DOHH2 (cell line): ENCODE results near the gene CAPZB.

Source experiments
- H3F3A ChIP-seq: fragments of 200-600 bp; sonication (generic), shearing (Covaris generic); 2 replicates; pipeline ENCODE4 v1.6.0; 2016; ENCODE audit warnings: antibody characterized with exemption, mild to moderate bottlenecking; ENCODE audit not compliant: control insufficient read depth, insufficient read depth
- H3K27ac ChIP-seq: fragments of 200-600 bp; sonication (generic); 2 replicates; pipeline ENCODE4 v1.5.1; 2014; ENCODE audit warnings: low read depth, mild to moderate bottlenecking, low read length, moderate library complexity
- H3K27me3 ChIP-seq: fragments of 200-600 bp; sonication (generic); 2 replicates; pipeline ENCODE4 v1.6.1; 2014; ENCODE audit warnings: mild to moderate bottlenecking, low read length, mixed read lengths; ENCODE audit not compliant: control insufficient read depth
- H3K36me3 ChIP-seq: fragments of 200-600 bp; sonication (generic); 2 replicates; pipeline ENCODE4 v1.6.1; 2014; ENCODE audit warnings: mild to moderate bottlenecking, low read length, moderate library complexity, mixed read lengths; ENCODE audit not compliant: control insufficient read depth
- H3K4me1 ChIP-seq: fragments of 200-600 bp; sonication (generic); 2 replicates; pipeline ENCODE4 v1.6.1; 2014; ENCODE audit warnings: mild to moderate bottlenecking, low read length, mixed read lengths; ENCODE audit not compliant: control insufficient read depth
- H3K4me2 ChIP-seq: fragments of 200-600 bp; sonication (generic); 2 replicates; pipeline ENCODE4 v1.6.0; 2014; ENCODE audit warnings: mild to moderate bottlenecking, low read length, moderate library complexity
- H3K4me3 ChIP-seq: fragments of 200-600 bp; sonication (generic); 2 replicates; pipeline ENCODE4 v1.5.1; 2014; ENCODE audit warnings: mild to moderate bottlenecking, low read length, mixed read lengths
- H3K79me2 ChIP-seq: fragments of 200-600 bp; sonication (generic); 2 replicates; pipeline ENCODE4 v1.6.1; 2014; ENCODE audit warnings: mild to moderate bottlenecking, low read length, mixed read lengths; ENCODE audit not compliant: control insufficient read depth
- H3K9me2 ChIP-seq: fragments of 200-600 bp; sonication (generic); replicated peaks from 2 replicates; pipeline ENCODE4 v1.6.1; 2014; ENCODE audit warnings: mild to moderate bottlenecking, low read length, mixed read lengths; ENCODE audit not compliant: control insufficient read depth
- H3K9me3 ChIP-seq: fragments of 200-600 bp; sonication (generic); 2 replicates; pipeline ENCODE4 v1.6.1; 2014; ENCODE audit warnings: antibody characterized with exemption, low read length, mixed read lengths; ENCODE audit not compliant: control insufficient read depth, insufficient read depth
- H4K20me1 ChIP-seq: fragments of 200-600 bp; sonication (generic); 2 replicates; pipeline ENCODE4 v1.6.0; 2014; ENCODE audit warnings: low read depth, mild to moderate bottlenecking, antibody characterized with exemption, low read length, moderate library complexity; ENCODE audit not compliant: control insufficient read depth, insufficient read depth
- CTCF ChIP-seq: fragments of 200-600 bp; sonication (generic); IDR thresholded peaks from one replicate; pipeline ENCODE4 v1.5.1; 2014; ENCODE audit warnings: antibody characterized with exemption, mild to moderate bottlenecking, low read depth, low read length; ENCODE audit not compliant: poor library complexity, severe bottlenecking
- EZH2phosphoT487 ChIP-seq: fragments of 200-600 bp; sonication (generic); IDR thresholded peaks from 2 replicates; pipeline ENCODE4 v1.6.1; 2017; ENCODE audit warnings: borderline replicate concordance, mild to moderate bottlenecking, antibody characterized with exemption, low read length, moderate library complexity, mixed read lengths

CAPZB gene

DNA sequence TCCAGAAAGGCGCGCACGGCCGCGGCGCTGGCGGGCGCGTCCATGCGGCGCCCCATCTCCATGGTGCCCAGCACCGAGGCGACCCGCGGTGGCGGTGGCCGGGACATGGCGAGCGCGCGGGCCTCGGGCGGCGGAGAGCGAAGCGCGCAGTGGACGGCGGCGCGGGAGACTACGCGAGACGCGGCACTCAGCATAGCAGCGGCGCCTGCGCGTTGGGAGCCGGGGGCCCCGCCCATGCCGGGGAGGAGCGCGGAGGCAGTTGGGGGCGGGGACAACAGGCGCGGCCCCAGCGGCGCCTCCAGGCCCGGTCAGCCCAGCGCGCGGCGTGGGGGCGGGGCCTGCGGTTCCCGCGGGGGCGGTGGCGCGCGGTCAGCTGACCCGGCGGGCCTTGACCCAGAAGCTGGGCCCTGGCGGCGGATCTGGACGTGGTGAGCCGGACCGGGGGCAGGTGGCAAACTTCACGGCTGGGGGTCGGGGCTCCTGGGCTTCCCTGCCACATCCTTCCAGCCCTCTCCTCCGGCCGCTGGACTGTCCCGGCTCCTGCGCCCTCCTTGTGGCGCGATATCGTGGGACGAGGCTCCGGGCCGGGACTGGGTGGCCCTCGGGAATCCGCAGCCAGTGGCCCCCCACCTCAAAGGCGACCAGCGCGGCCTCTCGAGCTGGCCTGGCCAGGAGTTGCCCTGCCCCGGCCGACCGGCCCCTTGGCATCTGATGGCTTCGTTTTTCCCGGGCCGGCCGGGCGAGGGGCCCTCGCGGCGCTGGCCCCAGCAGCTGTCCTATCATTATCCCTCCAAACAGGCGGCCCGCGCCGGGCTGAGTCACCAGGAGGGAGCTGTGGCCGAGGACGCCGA, 173.2 kb downstream of the CAPZB start, which contains the start of the genes AKR7A2 and SLC66A1:
Gene AKR7A2 (minus strand): TSS at position 214 of the 851 bp plus-strand sequence. CDS start 20 bp downstream, at position 194.
Gene SLC66A1 (plus strand): TSS at position 396 of the 851 bp plus-strand sequence. CDS start 5,352 bp downstream, outside the sequence.
- Histone ChIP-seq H3K9me3 (no peaks in the 10 kb centered on the region), H4K20me1 (no peaks in the 10 kb centered on the region), H3K4me2 (peak within 1 kb of the TSS; percentile 97), H3K9me2 (no peaks in the 10 kb centered on the region), H3K36me3 (peaks cover 18% of the 10 kb centered on the region), H3K27me3 (no peaks in the 10 kb centered on the region), H3K27ac (peak within 1 kb of the TSS; percentile 86), H3K79me2 (peaks cover 26% of the 10 kb centered on the region), H3K4me3 (peak within 1 kb of the TSS; percentile 94), H3F3A (peaks cover 30% of the 10 kb centered on the region), H3K4me1 (peaks cover 58% of the 10 kb centered on the region)
- no peak for TF ChIP-seq EZH2phosphoT487
- TF ChIP-seq CTCF: no peak

- Histone ChIP-seq H3K79me2 (peaks cover 25% of the 10 kb centered on the region), H3K27ac (peak overlapping the region; percentile 27; the same call in 1 of the 2 replicates)
These were observed 173.8 kb downstream of the CAPZB start for GRCh38 chr1:19311503-19311930.

DNA sequence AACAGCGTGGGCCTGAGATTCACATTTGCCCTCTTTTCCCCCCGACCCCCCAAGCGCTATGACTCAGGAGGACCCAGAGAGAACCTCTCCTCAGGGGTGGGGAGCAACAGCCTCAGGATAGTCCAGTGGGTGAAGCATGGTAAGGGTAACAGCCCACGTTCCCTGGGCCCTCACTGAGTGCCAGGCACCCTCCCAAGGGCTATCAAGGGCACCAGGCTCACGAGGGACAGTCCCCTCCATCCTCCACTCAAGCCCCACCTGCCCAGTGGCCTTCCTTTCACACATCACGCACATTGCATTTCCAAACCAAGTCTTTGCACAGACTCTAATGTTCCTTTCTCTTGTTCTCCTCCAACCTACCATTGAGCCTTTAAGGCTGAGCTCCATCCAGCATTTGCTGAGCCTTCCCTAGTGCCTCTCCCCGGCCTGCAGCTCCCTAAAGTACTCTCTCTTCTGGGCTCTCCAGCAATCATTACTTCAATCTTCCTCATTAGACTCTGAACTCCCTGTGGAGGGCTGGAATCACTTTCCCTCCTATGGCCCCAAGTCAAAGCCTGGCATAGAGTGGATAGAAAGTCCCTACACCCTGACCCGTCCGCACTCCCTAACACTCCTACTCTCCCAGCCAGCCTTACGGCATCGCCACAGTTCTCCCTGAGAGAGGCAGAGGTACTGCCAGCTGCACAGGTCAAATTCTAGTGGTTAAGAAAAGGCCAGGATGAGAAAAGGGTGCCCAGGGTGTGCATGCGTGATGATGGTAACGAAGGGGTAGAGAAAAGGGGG, 174.4 kb downstream of the CAPZB start:
- Histone ChIP-seq H3K4me2 (peak overlapping the region; percentile 93), H3K27me3 (no peaks in the 10 kb centered on the region), H4K20me1 (no peaks in the 10 kb centered on the region), H3K9me3 (no peaks in the 10 kb centered on the region), H3K9me2 (no peaks in the 10 kb centered on the region), H3F3A (peaks cover 27% of the 10 kb centered on the region), H3K4me1 (peaks cover 46% of the 10 kb centered on the region), H3K27ac (no peak overlapping the region), H3K36me3 (peaks cover 30% of the 10 kb centered on the region), H3K79me2 (peaks cover 25% of the 10 kb centered on the region), H3K4me3 (peak overlapping the region; percentile 94)
- TF ChIP-seq EZH2phosphoT487: no peak
- no peak for TF ChIP-seq CTCF

More at GRCh38 chr1:19311503-19311930, 173.8 kb downstream of the CAPZB start:
- Histone ChIP-seq H3K4me3 (peak overlapping the region; percentile 94), H3K9me2 (no peaks in the 10 kb centered on the region), H3K36me3 (peaks cover 24% of the 10 kb centered on the region), H3K9me3 (no peaks in the 10 kb centered on the region), H3K27me3 (no peaks in the 10 kb centered on the region), H4K20me1 (no peaks in the 10 kb centered on the region), H3K4me1 (peaks cover 52% of the 10 kb centered on the region), H3F3A (peaks cover 30% of the 10 kb centered on the region), H3K4me2 (peak overlapping the region; percentile 93)
- no peak for TF ChIP-seq EZH2phosphoT487
- no peak for TF ChIP-seq CTCF
